Amniotic stem cell (primary cell): ENCODE measurements around the gene SFMBT2.

Experiments used
- DNase-seq: peaks from one replicate; lab custom pipeline; 2025; lab: John Stamatoyannopoulos, UW

SFMBT2 gene

DNA sequence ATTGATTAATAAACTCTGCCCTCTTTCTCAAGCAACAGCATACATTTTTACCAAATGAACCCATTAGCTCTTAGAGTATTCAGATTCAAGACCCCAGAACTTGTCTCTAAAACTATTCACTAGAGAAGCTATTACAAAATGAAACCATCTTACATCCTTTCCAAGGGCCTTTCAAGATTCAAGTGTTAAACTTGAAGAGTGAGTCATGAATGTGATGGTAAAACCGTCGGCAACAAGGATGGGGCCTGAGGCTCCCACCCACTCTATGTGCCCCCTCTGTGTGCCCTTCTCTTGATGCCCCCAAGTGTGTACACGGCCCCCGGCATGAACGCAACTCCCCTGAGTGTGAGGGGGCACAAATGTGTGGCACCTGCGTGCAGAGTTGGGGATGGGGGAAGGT lies 46.4 kb downstream of the SFMBT2 start:
- no peak for DNase-seq

- no peak for DNase-seq
Observed at GRCh38 chr10:7363700-7364099, 47.1 kb downstream of the SFMBT2 start.

DNA sequence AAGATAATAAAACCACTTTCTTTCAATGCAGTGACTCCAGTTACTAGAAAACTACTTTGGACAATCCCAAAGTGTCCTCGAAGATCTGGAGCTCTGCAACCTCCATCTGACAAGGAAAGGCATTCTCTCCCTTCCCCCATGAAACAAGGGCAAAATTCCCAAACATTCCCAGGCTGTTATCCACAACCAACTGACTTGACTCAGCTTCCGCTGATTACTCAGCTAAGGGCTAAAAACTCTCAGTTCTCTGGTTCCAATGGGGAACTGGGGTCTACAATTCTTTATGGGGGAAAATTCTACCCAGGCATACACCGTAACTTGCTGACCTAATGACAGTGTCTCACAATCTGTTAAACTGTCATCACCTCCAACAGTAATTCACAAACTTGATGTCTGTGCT lies 48.4 kb downstream of the SFMBT2 start:
- no peak for DNase-seq

GRCh38 chr10:7361316-7361715 lies 49.5 kb downstream of the SFMBT2 start:
- DNase-seq, result no peak

DNA sequence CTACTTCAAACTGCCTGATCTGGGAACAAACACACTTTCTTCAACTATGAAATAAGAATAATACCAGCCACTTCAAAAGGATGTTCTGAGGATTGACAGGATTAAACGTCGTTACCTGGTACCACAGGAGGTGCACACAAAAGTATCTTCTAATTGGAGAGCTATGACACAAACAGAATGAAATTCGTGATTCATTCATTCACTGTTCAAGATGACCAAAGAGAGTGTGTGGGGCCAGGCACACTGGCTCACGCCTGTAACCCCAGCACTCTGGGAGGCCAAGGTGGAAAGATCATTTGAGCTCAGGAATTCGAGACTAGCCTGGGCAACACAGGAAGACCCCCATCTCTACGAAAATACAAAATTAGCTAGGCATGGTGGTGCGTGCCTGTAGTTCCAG lies 50.9 kb downstream of the SFMBT2 start:
- no peak for DNase-seq

DNA sequence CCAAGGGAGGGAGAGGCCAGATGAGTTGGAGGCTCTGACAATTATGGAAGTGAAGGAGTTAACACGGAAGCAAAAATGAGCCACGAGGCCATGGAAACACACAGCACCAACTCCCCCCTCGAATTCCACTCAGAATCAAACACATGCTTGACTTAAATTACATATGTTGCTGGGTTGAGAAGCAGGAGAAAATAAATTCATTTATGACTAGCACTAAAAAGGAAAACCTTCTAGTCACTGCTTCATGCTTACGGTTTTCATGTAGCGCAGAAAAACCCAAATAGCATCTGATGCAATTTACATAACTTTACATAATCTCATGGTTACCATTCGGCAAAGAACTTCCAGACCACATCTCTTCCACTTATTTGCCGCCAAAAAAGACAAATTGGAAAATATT lies 51.5 kb downstream of the SFMBT2 start:
- DNase-seq, result no peak

- no peak for DNase-seq
Observed at GRCh38 chr10:7357193-7357592, 53.6 kb downstream of the SFMBT2 start.

- DNase-seq, result no peak
Observed at GRCh38 chr10:7354330-7355047, 56.3 kb downstream of the SFMBT2 start.

DNA sequence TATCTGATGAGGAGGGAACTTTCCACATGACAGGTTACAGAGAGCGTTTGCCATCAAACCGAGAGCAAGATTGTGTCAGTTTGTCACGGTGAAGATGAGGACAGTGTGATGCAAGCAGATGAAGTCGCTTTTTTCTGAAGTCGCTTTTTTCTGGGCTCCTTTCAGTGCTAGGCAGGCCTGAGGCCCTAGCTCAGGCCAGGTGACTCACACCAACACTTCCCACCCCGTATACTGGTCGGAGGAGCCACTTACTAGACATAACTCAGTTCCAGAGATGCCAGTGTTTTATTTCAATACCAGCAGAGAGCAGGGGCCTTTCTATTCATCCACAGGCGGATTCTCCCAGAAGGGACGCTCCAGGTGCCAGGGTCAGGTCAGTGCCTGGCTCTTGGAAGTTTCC lies 58.9 kb downstream of the SFMBT2 start:
- no peak for DNase-seq

- no peak for DNase-seq
Observed at GRCh38 chr10:7350541-7351195, 60.2 kb downstream of the SFMBT2 start.

DNA sequence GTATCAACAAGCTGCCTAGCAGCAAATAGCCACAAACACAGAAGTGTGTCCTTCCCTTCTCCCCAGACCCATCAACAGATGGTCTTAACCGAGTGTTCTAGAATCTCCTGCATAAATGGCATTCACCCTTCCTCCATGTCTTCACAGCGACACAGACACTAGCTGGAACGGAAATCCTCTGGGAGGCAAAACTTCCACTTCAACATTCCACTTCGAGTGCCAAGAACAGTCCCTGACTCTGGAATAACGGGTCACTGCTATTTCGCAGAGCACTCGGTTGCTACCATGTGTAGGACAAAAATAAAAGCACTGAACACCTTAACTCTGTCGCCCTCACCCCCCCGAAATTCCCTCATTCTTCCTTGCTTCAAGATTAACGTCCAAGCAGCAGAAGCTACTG lies 65.1 kb downstream of the SFMBT2 start:
- DNase-seq, result no peak

- DNase-seq, result no peak
Observed at GRCh38 chr10:7343040-7343439, 67.8 kb downstream of the SFMBT2 start.

DNA sequence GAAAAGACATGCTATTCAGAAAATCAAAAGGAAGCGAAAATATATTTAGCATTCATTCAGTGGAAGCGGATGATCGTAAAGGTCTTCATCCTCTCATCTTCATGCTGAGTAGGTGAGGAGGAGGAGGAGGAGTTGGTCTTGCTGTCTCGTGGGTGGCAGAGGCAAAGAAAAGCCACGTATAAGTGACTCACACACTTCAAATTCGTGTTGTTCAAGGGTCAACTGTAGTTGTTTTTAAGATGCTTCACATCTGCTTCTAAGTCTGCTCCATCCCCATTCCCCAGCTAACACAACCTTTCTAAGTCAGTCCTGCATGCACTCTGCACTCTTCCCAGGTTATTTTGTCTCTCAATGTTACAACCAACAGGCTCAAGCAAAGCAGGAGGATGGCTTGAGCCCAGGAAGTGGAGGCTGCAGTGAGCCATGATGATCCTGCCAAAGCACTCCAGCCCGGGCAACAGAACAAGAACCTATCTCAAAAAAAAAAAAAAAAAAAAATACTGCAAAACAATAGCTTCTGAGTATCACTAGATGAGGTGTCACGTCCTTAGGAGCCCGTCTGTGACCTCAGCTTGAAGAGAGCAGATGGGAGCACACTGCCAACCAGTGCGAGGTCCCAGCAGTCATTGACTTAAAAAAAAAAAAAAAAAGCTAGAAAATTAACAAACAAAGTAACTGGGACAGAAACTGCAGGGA lies 70.5 kb downstream of the SFMBT2 start:
- no peak for DNase-seq

DNA sequence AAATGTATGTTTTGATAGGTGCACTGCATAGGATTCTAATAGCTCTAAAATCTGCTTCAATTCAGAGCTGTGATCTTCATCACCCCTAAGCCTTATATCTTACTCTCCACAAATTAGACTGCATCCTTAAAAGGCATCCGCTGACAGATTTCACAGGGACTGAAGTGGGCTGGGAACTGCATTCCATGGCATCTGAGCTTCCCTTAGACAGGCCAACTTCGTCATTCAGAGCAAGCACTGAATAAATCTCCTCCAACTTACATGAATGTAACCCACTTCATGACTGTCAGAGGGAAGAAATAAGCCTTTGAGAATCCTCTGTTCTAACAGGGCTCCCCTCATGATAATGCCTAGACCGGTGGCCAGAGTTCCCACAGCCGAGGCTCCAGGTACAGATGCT lies 71.3 kb downstream of the SFMBT2 start:
- no peak for DNase-seq

GRCh38 chr10:7338469-7338868 lies 72.4 kb downstream of the SFMBT2 start:
- no peak for DNase-seq

GRCh38 chr10:7337431-7338171 lies 73.2 kb downstream of the SFMBT2 start:
- DNase-seq, result no peak

DNA sequence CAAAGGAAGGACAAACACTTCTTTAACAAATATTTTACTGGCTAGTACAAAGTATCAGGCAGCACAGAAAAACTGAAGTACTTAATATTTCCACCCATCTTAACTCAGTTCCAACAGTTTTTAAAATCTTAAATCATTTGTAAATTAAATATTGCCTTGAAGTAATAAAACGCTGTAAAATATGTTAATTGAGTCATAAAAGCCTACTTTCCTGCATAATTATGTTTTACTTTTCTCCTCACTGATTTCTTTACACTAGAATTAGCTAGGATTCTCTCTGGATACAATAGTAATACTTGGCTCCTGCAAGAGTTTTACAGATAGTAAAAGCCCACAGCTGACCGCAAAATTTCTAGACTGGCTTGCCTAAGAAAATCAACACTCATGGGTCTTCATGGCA lies 74.9 kb downstream of the SFMBT2 start:
- no peak for DNase-seq

- DNase-seq, result no peak
Observed at GRCh38 chr10:7334642-7334964, 76.2 kb downstream of the SFMBT2 start.

- no peak for DNase-seq
Observed at GRCh38 chr10:7333961-7334641, 76.7 kb downstream of the SFMBT2 start.

GRCh38 chr10:7329219-7329618 lies 81.6 kb downstream of the SFMBT2 start:
- no peak for DNase-seq

- DNase-seq, result no peak
Observed at GRCh38 chr10:7327885-7328284, 82.9 kb downstream of the SFMBT2 start.

DNA sequence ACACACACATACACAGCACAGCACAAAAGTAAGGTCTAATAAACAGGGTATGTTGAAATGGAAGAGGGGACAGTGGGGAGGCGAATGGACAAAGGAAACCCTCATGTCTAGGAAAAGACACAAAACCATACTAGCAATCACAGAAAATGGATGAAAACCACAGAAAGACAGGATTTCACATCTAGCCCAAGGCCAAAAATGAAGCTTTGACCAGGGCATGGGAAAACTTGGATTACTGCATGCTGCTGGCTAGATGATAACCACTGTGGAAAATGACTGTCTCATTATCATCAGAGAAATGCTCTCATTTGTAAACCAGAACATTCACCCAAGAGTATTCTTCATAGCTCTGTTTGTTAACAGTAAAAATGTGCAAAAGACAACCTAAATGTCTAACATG lies 88.2 kb downstream of the SFMBT2 start:
- no peak for DNase-seq
